HG02763 (cell line): Measurements from ENCODE around the gene FBXO42.
A peak's percentile ranks its signal among the peaks of the same experiment; 100 is the strongest.
"Not testable (repeated sequence)": the region's sequence is repeated elsewhere in the genome, so short reads cannot be mapped to it uniquely, and the experiment has no call there.

Experiments
- ATAC-seq: cut with Tn5 transposase; IDR thresholded peaks from one replicate; pipeline ENCODE4 v1.9.1; 2021; ENCODE audit warnings: mild to moderate bottlenecking, moderate library complexity; ENCODE audit not compliant: unreplicated experiment

Gene FBXO42

GRCh38 chr1:16222716-16223115 lies 129.6 kb downstream of the FBXO42 start:
- not testable (repeated sequence) for ATAC-seq

GRCh38 chr1:16221499-16221898 lies 130.8 kb downstream of the FBXO42 start:
- no peak for ATAC-seq

GRCh38 chr1:16219968-16220500 lies 132.2 kb downstream of the FBXO42 start:
- ATAC-seq: no peak

GRCh38 chr1:16218674-16219071 lies 133.6 kb downstream of the FBXO42 start:
- ATAC-seq: no peak

GRCh38 chr1:16218014-16218673 lies 134.1 kb downstream of the FBXO42 start:
- ATAC-seq: no peak

- peak; percentile 92 for ATAC-seq
These were observed 135.1 kb downstream of the FBXO42 start for GRCh38 chr1:16217061-16217785.

GRCh38 chr1:16215882-16216753 lies 136.2 kb downstream of the FBXO42 start:
- ATAC-seq: no peak

- ATAC-seq: not testable (repeated sequence)
These were observed 137.0 kb downstream of the FBXO42 start for GRCh38 chr1:16215240-16215639.

GRCh38 chr1:16213544-16213943 lies 138.7 kb downstream of the FBXO42 start:
- not testable (repeated sequence) for ATAC-seq

GRCh38 chr1:16213013-16213412 lies 139.3 kb downstream of the FBXO42 start:
- ATAC-seq: no peak

GRCh38 chr1:16212251-16212961 lies 139.9 kb downstream of the FBXO42 start, which contains the start of gene ARHGEF19:
Gene ARHGEF19 (minus strand): TSS chr1:16212652. CDS start chr1:16209054, 3,598 bp downstream.
- ATAC-seq: no peak

- no peak for ATAC-seq
These were observed 140.5 kb downstream of the FBXO42 start for GRCh38 chr1:16211824-16212223.

GRCh38 chr1:16210581-16210980 lies 141.7 kb downstream of the FBXO42 start:
- no peak for ATAC-seq

GRCh38 chr1:16209847-16210407 lies 142.4 kb downstream of the FBXO42 start:
- no peak for ATAC-seq

- no peak for ATAC-seq
These were observed 143.0 kb downstream of the FBXO42 start for GRCh38 chr1:16209132-16209846.

GRCh38 chr1:16208270-16208987 lies 143.9 kb downstream of the FBXO42 start:
- ATAC-seq: no peak

GRCh38 chr1:16207318-16208269 lies 144.7 kb downstream of the FBXO42 start:
- ATAC-seq: no peak
